NOMO-1 treated with dmso at 0.1 percent for 144 hours (cell line): ENCODE data around the gene SPCS2.

ENCODE experiments used
- DNase-seq: peaks from one replicate; lab custom pipeline; 2025; ENCODE audit not compliant: unreplicated experiment; lab: John Stamatoyannopoulos, UW

Gene SPCS2

DNA sequence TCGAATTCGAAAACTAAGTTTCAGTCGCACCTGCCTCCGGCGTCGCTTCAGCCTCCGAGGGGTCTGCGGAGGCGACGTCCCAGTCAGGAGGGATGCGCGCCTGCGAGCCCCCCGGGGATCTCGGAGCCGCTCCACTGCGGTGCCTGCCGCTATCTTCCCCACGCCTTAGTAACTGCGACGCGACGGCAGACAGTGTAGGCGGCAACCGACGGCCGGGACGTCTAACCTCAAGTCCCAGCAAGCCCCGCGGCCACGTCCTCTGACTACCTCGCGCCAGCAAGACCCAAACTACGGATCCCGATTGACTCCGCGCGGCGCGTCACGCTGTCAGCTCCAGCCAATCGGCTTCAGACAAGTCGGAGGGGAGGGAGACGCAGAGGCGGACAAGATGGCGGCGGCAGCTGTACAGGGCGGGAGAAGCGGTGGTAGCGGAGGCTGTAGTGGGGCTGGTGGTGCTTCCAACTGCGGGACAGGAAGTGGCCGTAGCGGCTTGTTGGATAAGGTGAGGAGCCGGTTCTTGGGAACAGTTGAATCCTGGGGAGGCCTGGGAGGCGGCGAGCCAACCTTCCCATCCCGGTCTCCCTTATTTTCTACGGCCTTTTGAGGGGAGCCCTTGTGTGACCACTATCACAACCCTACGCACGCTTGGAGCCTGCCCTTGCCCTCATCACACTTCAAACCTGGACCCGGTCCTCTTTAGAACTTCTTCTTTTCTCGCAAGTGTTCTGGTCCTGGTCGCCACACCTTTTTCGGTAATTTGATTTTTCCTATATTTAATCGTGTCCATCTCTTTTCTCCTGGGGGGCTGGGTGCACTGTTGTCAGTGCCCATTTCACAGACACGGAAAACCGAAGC is at the start of gene SPCS2, which contains the start of gene XRRA1:
SPCS2 (plus strand) TSS at position 369 of the 855 bp plus-strand sequence; CDS start at position 389, 20 bp downstream.
XRRA1 (minus strand) TSS at position 194 of the 855 bp plus-strand sequence. CDS start 8,213 bp downstream, outside the sequence.
- DNase-seq, result peak; percentile 98

DNA sequence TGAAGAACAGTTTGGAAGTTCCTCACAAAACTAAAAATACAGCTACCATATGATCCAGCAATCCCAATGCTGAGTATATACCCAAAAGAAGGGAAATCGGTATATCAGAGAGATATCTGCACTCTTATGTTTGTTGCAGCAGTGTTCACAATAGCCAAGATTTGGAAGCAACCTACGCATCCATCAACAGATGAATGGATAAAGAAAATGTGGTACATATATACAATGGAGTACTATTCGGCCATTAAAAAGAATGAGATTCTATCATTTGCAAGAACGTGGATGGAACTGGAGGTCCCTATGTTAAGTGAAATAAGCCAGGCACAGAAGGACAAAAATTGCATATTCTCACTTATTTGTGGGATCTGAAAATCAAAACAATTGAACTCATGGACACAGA is 46.7 kb upstream of the SPCS2 start:
- DNase-seq, result no peak

GRCh38 chr11:74905326-74905725 is 43.7 kb upstream of the SPCS2 start:
- DNase-seq, result no peak

GRCh38 chr11:74909385-74909784 is 39.7 kb upstream of the SPCS2 start:
- DNase-seq, result no peak

- DNase-seq, result no peak
Observed at GRCh38 chr11:74909812-74910211, 39.3 kb upstream of the SPCS2 start.

DNA sequence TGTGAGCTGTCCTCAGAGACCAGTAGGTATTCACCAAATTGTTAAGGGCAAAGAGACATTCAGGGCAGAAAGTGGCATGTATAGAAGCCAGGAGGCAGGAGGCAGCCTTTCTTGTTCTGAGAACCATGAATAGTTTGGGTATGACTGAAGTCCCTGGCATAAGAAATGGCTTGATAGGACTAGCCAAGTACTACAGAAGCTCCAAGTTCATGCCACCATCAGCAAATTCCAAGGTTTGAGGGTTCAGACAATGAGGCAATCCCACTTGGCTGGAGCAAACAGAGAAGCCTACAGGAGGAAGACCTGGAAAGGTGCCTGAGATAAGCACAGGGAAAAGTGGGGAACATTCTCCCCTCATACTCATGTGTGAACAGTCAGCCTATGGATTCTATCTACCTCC is 25.9 kb upstream of the SPCS2 start:
- no peak for DNase-seq

DNA sequence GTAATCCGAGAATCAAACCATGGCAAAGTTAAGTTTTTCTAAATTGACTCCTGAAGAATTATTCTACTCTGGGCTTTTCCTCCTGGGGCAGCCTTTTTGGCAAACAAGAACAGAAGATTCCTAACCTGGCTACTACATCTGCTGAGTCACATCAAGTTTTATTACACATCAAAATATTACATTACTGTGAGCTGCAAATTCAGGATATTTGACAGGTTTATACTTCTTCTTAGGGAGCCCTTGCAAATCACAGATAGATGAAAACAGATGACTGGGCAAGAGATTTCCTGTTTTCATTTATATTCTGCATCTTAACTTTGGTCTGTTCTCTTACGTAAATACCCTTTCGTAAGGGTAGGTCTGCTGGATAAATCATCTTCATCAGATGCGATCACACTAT is 23.8 kb upstream of the SPCS2 start:
- no peak for DNase-seq

GRCh38 chr11:74926304-74927030 is 22.6 kb upstream of the SPCS2 start:
- DNase-seq, result no peak

GRCh38 chr11:74927496-74927895 is 21.6 kb upstream of the SPCS2 start:
- no peak for DNase-seq

GRCh38 chr11:74929431-74930363 is 19.4 kb upstream of the SPCS2 start:
- peak; percentile 12 for DNase-seq

DNA sequence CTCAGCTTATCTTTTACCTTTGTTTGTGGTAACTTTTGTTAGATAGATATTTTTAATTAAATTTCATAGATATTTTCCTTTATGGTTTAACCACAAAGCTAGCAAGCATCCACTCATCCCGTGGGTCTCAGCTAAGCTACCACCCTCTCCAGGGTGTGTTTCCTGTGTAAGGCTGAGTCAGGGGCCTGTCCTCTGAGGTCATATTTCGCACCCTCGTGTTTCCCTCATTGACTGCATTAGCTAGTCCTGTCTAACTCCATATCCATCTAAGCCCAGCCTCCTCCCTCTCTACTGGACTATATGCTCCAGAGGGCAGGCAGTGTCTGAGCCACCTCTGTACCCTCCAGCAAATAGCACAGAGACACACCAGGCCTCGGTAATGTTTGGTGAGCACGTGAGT is 16.9 kb upstream of the SPCS2 start:
- no peak for DNase-seq

GRCh38 chr11:74932797-74933196 is 16.3 kb upstream of the SPCS2 start:
- no peak for DNase-seq

DNA sequence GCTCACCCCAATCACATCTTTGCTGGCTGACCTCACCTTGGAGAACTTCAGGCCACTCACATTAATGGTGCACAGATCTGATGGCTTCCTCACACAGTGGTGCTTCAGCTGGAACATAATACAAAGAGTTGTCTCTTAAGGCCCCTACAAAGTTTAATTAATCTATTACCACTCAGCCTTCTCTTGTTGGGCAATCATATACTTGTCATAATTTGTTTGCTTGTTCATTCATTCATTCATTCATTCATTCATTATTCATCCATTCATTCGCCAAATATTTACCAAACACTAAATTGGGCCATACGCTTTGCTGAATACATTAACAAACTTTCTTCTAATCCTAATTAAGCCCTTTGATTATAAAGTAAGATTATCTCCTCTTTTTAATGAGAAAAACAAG is 15.3 kb upstream of the SPCS2 start:
- DNase-seq, result no peak

DNA sequence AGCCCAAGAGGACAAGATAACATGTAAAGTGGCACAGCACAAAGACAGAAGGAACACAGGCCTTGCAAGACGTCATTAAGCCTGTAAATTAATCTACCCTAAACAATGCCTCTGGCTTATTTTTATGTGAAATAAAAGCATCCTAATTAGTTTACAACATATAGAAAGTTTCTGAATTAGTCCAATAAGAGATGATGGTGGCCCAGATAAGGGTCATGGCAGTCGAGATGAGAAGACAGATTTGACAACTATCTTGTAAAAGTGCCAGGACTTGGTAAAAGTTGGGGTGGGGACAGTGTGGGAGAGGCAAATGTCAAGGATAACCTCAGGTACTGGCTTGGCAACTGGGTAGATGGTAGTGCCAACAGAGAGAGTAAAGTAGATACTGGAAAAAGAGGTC is 13.8 kb upstream of the SPCS2 start:
- DNase-seq, result no peak

DNA sequence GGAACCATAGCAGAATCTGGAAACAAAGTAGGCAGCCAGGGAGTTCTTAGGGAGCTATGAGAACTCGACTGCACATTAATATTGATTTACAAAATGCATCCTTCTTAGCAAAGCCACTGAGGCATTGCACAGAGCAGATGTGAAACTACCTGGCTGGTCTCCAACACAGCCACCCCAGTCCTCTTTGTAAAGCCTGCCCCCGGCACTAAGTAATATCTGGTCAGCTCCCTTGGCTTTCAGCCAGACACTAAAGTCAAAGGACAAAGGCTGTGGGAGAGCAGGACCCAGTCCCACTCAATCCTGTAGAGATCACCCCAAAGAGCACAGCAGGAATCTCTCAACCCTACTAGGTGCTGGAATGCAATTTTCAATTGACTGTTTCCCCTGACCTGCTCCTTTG is 13.0 kb upstream of the SPCS2 start:
- no peak for DNase-seq

DNA sequence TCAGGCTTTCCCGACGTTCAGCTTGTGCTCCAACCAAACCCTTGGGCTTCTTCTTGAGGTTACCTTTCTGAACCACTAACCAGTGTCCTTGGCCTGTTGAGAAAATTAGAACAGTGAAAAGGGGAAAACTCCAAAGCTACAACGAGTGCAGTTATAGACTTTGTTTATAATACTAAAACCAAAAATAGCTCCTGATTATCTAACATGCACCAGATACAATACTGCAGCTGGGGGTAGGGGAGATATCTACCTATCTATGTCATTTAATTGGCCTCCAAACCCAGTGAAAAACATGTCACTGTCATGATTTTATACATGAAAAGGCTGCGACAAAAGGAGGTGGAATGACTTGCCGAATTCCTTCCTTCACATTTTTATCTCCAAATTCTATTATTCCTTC is 12.1 kb upstream of the SPCS2 start:
- DNase-seq, result no peak

- no peak for DNase-seq
Observed at GRCh38 chr11:74937696-74938475, 11.2 kb upstream of the SPCS2 start.

GRCh38 chr11:74941492-74941891 is 7.6 kb upstream of the SPCS2 start:
- no peak for DNase-seq

DNA sequence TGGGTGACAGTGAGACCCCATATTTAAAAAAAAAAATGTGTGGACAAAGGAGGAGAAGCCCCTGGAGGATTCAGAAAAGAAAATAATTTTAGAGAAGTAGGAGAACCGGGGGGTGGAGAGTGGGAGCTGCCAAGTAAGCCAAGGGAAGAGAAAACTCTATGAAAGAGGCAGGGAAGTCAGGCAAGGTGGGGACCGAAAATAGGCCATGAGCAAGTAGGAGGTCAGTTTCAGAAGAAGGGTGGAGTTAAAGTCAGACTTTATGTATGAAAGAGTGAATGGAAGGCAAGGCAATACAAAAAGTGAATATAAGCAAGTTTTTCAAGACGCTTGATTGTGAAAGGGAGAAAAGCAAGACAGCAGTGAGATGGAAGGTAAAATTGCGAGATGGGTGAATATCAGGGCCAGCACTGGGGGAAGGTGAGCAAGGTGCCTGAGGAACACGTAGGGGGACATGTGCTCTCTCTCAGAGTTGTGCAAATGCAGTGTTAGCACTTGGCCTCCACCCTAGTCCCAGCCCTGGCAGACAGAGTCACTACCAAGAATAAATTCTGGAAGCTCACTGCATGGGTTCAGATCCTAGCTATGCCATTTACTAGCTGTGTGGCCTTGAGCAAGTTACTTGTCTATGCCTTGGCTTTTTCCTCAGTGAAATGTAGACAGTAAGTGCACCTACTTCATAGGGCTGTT is 6.8 kb upstream of the SPCS2 start:
- DNase-seq, result no peak

DNA sequence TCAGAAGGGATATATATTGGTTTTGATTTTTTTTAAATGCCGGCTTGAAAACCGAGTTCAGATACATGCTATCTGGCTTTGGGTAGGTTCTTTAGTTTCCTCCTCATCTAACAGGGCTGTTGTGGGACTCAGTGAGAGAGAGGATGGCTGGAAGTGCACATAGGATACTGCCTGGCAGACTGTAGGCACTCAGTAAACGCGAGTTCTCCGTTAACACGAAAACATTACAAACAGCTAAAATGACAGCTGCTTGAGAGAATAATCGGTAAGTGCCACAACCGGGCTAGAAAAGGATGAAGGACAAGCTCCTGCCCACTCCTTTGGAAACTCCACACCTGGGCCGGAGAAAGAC is 544 bp upstream of the SPCS2 start:
- DNase-seq, result no peak
